GM12878 (cell line): ENCODE results near the gene SNX11. TPM values are rescaled to one million over a fixed set of nuclear protein-coding genes. Genes with fewer than 3 reads are reported as not detected.

Experiments used
- ATF7 ChIP-seq: fragments of 450-650 bp; IDR thresholded peaks from 2 replicates; pipeline ENCODE4 v1.6.1; 2016; ENCODE audit warnings: low read depth, mild to moderate bottlenecking
- BHLHE40 ChIP-seq, 2 experiments: fragments of 450-650 bp in 1 of 2; IDR thresholded peaks; 2 replicates each; pipeline ENCODE4 v1.6.1; 2011 to 2017; ENCODE audit warnings: low read depth in 2 of 2, borderline replicate concordance in 1 of 2, improper control_type of control experiment in 1 of 2, low read length in 1 of 2, mild to moderate bottlenecking in 1 of 2
- BMI1 ChIP-seq: fragments of 450-650 bp; IDR thresholded peaks from 2 replicates; pipeline ENCODE4 v1.6.1; 2016; ENCODE audit warnings: mild to moderate bottlenecking, moderate library complexity, borderline replicate concordance
- EGR1 ChIP-seq, 2 experiments: IDR thresholded peaks; 1 replicate in 1 of 2; 2 replicates in 1 of 2; pipeline ENCODE4 v1.6.1; 2011 to 2012; ENCODE audit warnings: low read depth in 2 of 2, low read length in 2 of 2, borderline replicate concordance in 1 of 2, mild to moderate bottlenecking in 1 of 2, moderate library complexity in 1 of 2
- EZH2 ChIP-seq: IDR thresholded peaks from 2 replicates; pipeline ENCODE4 v1.6.1; 2012; ENCODE audit warnings: low read depth, mild to moderate bottlenecking, control low read depth, inconsistent platforms, low read length, borderline replicate concordance; ENCODE audit not compliant: control insufficient read depth
- FOXM1 ChIP-seq: IDR thresholded peaks from 2 replicates; pipeline ENCODE4 v1.6.1; 2012; ENCODE audit warnings: low read depth, mild to moderate bottlenecking, inconsistent platforms, low read length, moderate library complexity
- HCFC1 ChIP-seq: fragments of 150-350 bp; IDR thresholded peaks from 2 replicates; pipeline ENCODE4 v1.6.1; 2014; ENCODE audit warnings: low read length
- LARP7 ChIP-seq: fragments of 450-650 bp; IDR thresholded peaks from 2 replicates; pipeline ENCODE4 v1.6.1; 2017; ENCODE audit warnings: mild to moderate bottlenecking
- NFIC ChIP-seq: IDR thresholded peaks from 2 replicates; pipeline ENCODE4 v1.6.1; 2012; ENCODE audit warnings: low read depth, mild to moderate bottlenecking, inconsistent platforms, low read length, moderate library complexity
- NFYB ChIP-seq: IDR thresholded peaks from 2 replicates; pipeline ENCODE4 v1.6.1; 2011; ENCODE audit warnings: low read depth, mild to moderate bottlenecking, low read length, improper control_type of control experiment, moderate library complexity; ENCODE audit not compliant: insufficient read depth
- PAX8 ChIP-seq: fragments of 450-650 bp; IDR thresholded peaks from 2 replicates; pipeline ENCODE4 v1.6.1; 2017; ENCODE audit warnings: mild to moderate bottlenecking, moderate library complexity
- PML ChIP-seq: IDR thresholded peaks from 2 replicates; pipeline ENCODE4 v1.6.1; 2012; ENCODE audit warnings: low read length, inconsistent platforms
- RB1 ChIP-seq: fragments of 450-650 bp; formaldehyde crosslinking; IDR thresholded peaks from 2 replicates; pipeline ENCODE4 v1.6.1; 2017; ENCODE audit warnings: mild to moderate bottlenecking, borderline replicate concordance
- RCOR1 ChIP-seq: conservative IDR thresholded peaks from 2 replicates; pipeline ENCODE4 v1.6.1; 2012; ENCODE audit warnings: low read depth, low read length, improper control_type of control experiment
- SIN3A ChIP-seq: IDR thresholded peaks from 2 replicates; pipeline ENCODE4 v1.6.1; 2012; ENCODE audit warnings: low read depth, low read length, improper control_type of control experiment
- SPI1 ChIP-seq: IDR thresholded peaks from 2 replicates; pipeline ENCODE4 v1.6.1; 2011; ENCODE audit warnings: low read depth, mild to moderate bottlenecking, low read length, moderate library complexity, borderline replicate concordance; ENCODE audit not compliant: insufficient read depth
- YY1 ChIP-seq: IDR thresholded peaks from 2 replicates; pipeline ENCODE4 v1.6.1; 2011; ENCODE audit warnings: low read depth, mild to moderate bottlenecking, low read length
- polyA plus RNA-seq, 11 experiments: library from polyadenylated mRNA; depleted of rRNA in 4 of 11; unstranded in 6 of 11; stranded (reverse) in 5 of 11; fragments of >200 nt; fragmentation: Nextera tagmentation in 4 of 11; fragmentation: Illumina TruSeq in 1 of 11; extraction: Ambion mirVana in 4 of 11; extraction: Trizol in 1 of 11; gene quantifications; 1 replicate in 1 of 11; 2 replicates in 10 of 11; pipeline versions ENCODE4 v1.2.1 to v1.2.3, GENCODE V29; 2011 to 2016; ENCODE audit warnings: inconsistent platforms in 2 of 11, missing spikeins in 2 of 11, low read depth in 1 of 11
- total RNA-seq, 4 experiments: library from RNA; depleted of rRNA in 3 of 4; stranded (reverse); fragments of >200 nt in 3 of 4; fragmentation: Illumina TruSeq in 1 of 4; extraction: Trizol in 1 of 4; gene quantifications; 2 replicates each; pipeline versions ENCODE4 v1.2.1 to v1.2.3, GENCODE V29; 2013 to 2021
- TF ChIP-seq, protein P1 (sequence below): fragments of 450-650 bp; IDR thresholded peaks from 2 replicates; pipeline ENCODE4 v1.6.1; 2016; ENCODE audit warnings: mild to moderate bottlenecking
- TF ChIP-seq, protein P2 (sequence below): fragments of 450-650 bp; IDR thresholded peaks from 2 replicates; pipeline ENCODE4 v1.6.1; 2016; ENCODE audit warnings: mild to moderate bottlenecking, moderate library complexity, borderline replicate concordance
- TF ChIP-seq, protein P3 (sequence below): fragments of 450-650 bp; IDR thresholded peaks from 2 replicates; pipeline ENCODE4 v1.6.1; 2017; ENCODE audit warnings: mild to moderate bottlenecking

The SNX11 gene
- total and polyA plus RNA-seq, 10 of the 15 experiments (the other 5 are each of a cell fraction or from before 2014, with no cell fraction given): 34.2 to 127 (median 61.8) TPM

DNA sequence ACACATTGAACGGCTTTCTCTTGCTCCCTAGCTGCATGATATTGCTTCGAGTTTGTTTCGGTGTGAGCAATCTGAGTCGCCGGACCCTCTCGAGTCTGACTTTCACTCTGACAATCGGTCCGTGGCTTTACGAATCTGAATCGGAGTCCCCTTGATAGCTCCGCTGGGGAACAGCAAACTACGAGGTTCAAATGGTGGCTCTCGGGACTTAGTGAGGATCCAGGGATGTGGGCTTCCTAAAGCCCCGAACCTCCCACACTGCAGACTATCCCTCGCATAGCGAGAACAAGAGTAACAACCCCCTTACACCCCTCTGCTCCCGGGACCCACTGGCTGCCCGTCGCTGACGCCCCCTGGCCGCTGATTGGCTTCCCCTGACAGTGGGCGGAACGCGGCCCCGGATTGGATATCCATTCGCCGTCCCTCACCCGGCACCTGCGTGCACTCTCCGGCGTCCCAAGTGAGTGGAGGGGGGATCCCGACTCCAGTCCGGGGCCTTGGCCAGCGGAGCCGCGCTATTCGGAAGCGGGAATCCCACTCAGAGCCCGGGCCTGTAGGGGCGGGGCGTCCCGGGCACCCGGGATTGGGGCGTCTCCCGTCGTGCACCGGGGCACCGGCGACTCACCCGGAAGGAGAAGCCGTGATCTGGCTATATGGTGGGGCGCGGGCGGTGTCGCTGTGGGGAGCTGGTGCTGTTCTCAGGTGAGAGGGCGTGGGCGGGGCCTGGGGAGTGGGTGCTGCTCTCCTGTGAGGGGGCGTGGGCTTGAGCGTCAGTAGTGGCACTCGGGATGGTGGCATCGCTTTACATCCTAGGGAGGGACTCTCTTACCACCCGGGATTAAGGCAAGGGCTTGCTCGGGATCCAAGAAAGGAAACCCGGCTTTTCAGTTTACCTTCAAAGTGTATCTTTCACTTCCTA lies at the start of gene SNX11 (continued):
- TF ChIP-seq ATF7: peak; percentile 36; the same call in 1 of the 2 replicates
- TF ChIP-seq EZH2: no peak
- peak; percentile 98 for TF ChIP-seq NFYB
- peak; percentile 64; the same call in 1 of the 2 replicates for TF ChIP-seq RB1
- peak; percentile 38; the same call in 1 of the 2 replicates for TF ChIP-seq YY1
- TF ChIP-seq, protein P1, sequence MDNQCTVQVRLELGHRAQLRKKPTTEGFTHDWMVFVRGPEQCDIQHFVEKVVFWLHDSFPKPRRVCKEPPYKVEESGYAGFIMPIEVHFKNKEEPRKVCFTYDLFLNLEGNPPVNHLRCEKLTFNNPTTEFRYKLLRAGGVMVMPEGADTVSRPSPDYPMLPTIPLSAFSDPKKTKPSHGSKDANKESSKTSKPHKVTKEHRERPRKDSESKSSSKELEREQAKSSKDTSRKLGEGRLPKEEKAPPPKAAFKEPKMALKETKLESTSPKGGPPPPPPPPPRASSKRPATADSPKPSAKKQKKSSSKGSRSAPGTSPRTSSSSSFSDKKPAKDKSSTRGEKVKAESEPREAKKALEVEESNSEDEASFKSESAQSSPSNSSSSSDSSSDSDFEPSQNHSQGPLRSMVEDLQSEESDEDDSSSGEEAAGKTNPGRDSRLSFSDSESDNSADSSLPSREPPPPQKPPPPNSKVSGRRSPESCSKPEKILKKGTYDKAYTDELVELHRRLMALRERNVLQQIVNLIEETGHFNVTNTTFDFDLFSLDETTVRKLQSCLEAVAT: 0 out of 2 replicates have a peak, but pooled peaks have one; percentile 35
- no peak for TF ChIP-seq PAX8
- peak in 1 of 2 experiments; percentile 85; a peak in 3 of 4 replicates for TF ChIP-seq BHLHE40 (IDR thresholded peaks at IDR 0.05; ENCODE audit: borderline replicate concordance in 1 of 2, low read depth in 2 of 2, low read length in 1 of 2)
- TF ChIP-seq, protein P2, sequence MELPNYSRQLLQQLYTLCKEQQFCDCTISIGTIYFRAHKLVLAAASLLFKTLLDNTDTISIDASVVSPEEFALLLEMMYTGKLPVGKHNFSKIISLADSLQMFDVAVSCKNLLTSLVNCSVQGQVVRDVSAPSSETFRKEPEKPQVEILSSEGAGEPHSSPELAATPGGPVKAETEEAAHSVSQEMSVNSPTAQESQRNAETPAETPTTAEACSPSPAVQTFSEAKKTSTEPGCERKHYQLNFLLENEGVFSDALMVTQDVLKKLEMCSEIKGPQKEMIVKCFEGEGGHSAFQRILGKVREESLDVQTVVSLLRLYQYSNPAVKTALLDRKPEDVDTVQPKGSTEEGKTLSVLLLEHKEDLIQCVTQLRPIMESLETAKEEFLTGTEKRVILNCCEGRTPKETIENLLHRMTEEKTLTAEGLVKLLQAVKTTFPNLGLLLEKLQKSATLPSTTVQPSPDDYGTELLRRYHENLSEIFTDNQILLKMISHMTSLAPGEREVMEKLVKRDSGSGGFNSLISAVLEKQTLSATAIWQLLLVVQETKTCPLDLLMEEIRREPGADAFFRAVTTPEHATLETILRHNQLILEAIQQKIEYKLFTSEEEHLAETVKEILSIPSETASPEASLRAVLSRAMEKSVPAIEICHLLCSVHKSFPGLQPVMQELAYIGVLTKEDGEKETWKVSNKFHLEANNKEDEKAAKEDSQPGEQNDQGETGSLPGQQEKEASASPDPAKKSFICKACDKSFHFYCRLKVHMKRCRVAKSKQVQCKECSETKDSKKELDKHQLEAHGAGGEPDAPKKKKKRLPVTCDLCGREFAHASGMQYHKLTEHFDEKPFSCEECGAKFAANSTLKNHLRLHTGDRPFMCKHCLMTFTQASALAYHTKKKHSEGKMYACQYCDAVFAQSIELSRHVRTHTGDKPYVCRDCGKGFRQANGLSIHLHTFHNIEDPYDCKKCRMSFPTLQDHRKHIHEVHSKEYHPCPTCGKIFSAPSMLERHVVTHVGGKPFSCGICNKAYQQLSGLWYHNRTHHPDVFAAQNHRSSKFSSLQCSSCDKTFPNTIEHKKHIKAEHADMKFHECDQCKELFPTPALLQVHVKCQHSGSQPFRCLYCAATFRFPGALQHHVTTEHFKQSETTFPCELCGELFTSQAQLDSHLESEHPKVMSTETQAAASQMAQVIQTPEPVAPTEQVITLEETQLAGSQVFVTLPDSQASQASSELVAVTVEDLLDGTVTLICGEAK: peak; percentile 87; the same call in 1 of the 2 replicates
- TF ChIP-seq LARP7: peak; percentile 38; the same call in 1 of the 2 replicates
- no peak; the same call in 1 of the 2 replicates for TF ChIP-seq RCOR1
- TF ChIP-seq PML: peak; percentile 86; the same call in 1 of the 2 replicates
- TF ChIP-seq SPI1: no peak
- TF ChIP-seq SIN3A: no peak; the same call in 1 of the 2 replicates
- TF ChIP-seq, protein P3, sequence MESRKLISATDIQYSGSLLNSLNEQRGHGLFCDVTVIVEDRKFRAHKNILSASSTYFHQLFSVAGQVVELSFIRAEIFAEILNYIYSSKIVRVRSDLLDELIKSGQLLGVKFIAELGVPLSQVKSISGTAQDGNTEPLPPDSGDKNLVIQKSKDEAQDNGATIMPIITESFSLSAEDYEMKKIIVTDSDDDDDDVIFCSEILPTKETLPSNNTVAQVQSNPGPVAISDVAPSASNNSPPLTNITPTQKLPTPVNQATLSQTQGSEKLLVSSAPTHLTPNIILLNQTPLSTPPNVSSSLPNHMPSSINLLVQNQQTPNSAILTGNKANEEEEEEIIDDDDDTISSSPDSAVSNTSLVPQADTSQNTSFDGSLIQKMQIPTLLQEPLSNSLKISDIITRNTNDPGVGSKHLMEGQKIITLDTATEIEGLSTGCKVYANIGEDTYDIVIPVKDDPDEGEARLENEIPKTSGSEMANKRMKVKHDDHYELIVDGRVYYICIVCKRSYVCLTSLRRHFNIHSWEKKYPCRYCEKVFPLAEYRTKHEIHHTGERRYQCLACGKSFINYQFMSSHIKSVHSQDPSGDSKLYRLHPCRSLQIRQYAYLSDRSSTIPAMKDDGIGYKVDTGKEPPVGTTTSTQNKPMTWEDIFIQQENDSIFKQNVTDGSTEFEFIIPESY: no peak
- peak; percentile 16; the same call in 1 of the 2 replicates for TF ChIP-seq NFIC
- no peak for TF ChIP-seq FOXM1
- no peak for TF ChIP-seq BMI1
- peak in 1 of 2 experiments; percentile 94; a peak in 2 of 3 replicates for TF ChIP-seq EGR1 (IDR thresholded peaks at IDR 0.05; ENCODE audit: borderline replicate concordance in 1 of 2, low read depth in 2 of 2, low read length in 2 of 2)
- TF ChIP-seq HCFC1: peak; percentile 46
